GM12865 (cell line): ENCODE measurements around the gene TPGS2.

Experiments used
- DNase-seq: peaks from one replicate; pipeline ENCODE4 v3.0.0; 2010; ENCODE audit warnings: low read depth
- H3K4me3 ChIP-seq: 2 replicates; pipeline ENCODE4 v1.5.1; 2011; ENCODE audit warnings: mild to moderate bottlenecking, low read depth, low read length, control low read depth
- TF ChIP-seq, protein P1 (sequence below): IDR thresholded peaks from 2 replicates; pipeline ENCODE4 v1.5.1; 2011; ENCODE audit warnings: low read length, control low read depth, low read depth, inconsistent platforms; ENCODE audit not compliant: insufficient read depth; ENCODE audit errors: missing control alignments

Gene TPGS2

DNA sequence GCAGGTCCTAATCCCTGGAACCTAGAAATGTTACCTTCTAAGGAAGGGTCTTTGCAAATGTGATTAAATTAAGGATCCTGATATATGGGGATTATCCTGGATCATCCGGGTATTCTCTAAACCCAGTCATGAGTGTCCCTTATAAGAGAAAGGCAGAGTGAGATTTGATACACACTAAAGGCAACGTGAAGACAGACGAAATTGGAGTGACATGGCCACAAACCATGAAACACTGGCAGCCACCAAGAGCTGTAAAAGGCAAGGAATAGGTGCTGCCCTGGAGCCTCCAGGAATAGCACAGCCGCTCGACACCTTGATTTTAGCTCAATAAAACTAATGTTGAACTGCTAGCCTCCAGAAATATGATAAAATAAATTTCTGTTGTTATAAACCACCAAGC, 45.0 kb downstream of the TPGS2 start:
- DNase-seq, result no peak
- no peak overlapping the region for H3K4me3 ChIP-seq
- TF ChIP-seq, protein P1, sequence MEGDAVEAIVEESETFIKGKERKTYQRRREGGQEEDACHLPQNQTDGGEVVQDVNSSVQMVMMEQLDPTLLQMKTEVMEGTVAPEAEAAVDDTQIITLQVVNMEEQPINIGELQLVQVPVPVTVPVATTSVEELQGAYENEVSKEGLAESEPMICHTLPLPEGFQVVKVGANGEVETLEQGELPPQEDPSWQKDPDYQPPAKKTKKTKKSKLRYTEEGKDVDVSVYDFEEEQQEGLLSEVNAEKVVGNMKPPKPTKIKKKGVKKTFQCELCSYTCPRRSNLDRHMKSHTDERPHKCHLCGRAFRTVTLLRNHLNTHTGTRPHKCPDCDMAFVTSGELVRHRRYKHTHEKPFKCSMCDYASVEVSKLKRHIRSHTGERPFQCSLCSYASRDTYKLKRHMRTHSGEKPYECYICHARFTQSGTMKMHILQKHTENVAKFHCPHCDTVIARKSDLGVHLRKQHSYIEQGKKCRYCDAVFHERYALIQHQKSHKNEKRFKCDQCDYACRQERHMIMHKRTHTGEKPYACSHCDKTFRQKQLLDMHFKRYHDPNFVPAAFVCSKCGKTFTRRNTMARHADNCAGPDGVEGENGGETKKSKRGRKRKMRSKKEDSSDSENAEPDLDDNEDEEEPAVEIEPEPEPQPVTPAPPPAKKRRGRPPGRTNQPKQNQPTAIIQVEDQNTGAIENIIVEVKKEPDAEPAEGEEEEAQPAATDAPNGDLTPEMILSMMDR, result no peak

DNA sequence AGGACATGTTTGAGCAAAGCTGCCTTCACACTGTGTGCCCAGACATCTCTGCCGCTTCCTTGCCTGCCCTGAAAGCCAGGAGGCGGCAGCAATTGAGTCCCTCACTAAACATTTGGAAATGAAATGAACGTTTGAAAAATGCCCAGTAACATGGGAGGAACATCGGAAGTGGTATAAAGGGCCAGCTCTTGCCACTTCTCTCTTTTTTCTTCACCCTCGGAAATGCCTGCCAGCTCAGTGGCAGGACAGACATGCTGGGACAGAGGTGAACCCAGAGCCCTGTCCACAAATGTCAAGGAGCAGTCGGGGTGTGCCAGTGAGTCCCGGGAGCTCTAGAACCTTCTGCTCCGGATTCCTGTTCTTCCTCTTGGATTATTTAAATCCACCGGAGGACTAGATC, 46.1 kb downstream of the TPGS2 start:
- H3K4me3 ChIP-seq, result no peak overlapping the region
- TF ChIP-seq, protein P1, result no peak
- no peak for DNase-seq

DNA sequence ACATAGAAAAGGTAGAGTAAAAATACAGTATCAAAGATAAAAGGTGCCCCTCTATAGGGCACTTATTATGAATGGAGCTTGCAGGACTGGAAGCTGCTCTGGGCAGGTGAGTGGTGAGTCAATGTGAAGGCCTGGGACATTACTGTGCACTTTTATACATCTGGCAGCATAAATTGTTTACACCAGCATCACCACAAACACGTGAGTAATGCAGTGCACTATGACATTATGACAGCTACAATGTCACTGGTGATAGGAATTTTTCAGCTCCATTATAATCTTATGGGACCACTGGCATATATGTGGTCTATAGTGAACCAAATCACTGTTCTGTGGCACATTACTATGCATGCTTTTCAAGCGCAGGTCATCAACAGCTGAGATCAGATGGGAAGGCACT, 48.1 kb downstream of the TPGS2 start:
- DNase-seq, result no peak
- TF ChIP-seq, protein P1, result no peak
- no peak overlapping the region for H3K4me3 ChIP-seq

DNA sequence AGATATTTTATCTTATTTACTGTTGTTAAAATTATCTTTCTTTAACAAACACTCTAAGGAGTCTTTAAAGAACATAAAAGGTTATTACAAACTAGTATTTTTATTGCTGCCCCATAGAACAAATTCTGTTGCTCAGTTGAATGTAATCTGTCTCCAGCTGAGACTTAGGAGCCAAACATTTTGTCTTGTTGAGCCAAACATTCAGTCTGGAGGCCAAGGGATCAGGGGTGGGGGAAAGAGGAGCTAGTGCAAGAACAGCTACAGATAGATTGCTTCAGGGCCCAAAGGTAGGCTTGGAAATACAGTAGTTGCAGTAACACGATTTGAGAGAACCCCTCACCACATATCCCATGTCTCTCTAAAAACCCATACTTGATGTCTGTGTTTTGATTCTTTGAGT, 51.2 kb downstream of the TPGS2 start:
- TF ChIP-seq, protein P1, result no peak
- no peak for DNase-seq
- no peak overlapping the region for H3K4me3 ChIP-seq

DNA sequence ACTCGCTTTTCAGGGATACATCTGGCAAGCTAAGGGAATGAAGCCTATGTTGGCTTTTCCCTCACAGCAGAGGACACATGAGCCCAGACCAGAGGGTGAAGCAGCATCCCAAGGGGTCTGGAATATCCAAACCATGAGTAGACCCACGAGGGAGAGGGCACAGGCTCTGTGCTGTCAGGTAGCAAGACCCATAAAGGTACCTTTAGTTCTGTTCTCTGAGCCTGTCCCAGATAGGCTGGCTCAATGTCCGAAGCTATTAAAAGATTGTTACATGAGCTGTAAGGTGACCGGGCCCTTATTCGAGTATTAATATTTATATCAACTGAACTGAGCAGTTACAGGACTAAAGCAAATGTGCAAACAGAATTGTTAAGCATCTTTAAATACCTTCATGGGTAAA, 52.2 kb downstream of the TPGS2 start:
- TF ChIP-seq, protein P1, result no peak
- no peak overlapping the region for H3K4me3 ChIP-seq
- DNase-seq, result no peak

DNA sequence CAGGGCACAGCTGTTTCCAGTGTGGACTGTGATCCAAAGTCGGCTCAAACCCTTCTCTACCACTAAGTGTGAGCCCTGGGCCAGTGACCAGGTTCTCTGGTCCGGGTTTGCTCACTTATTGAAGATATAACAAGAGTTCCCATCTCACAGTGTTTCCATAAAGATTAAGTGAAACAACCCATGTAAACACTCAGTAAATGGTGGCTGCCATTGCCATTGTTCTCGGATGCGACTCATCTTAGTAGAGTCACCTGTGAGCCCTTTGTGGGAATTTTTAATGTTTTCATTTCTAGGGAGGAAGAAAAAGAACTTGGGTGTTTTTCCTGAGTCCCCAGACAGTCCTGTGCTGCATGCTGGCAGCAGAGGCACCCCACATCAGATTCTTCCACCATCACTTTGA, 53.4 kb downstream of the TPGS2 start:
- no peak for DNase-seq
- TF ChIP-seq, protein P1, result no peak
- no peak overlapping the region for H3K4me3 ChIP-seq

DNA sequence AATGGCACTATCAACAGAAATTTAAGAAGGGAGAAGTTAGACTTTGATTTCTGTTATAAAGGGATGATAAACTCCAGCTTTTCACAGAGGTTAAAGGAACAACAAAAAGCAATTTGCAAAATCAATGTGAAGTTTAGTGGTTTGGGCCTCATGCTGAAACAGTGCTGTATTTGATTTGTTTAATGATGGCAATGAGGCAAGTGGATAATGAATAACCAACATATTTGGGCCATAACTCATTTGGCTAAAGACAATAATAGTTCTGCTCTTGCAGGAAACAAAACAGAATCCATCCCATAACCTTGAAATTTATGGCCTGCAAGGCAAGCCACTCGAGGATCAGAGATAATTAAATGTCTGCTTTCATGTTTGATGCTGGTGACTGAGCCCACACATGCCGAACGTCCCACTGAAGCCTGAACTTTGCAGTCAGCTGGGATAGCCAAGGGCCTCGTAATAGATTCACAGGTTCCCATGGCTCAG, 56.5 kb downstream of the TPGS2 start:
- H3K4me3 ChIP-seq, result no peak overlapping the region
- TF ChIP-seq, protein P1, result no peak
- DNase-seq, result no peak
